Measurements from ENCODE around the gene SLC25A15.
"Not testable (repeated sequence)": the region's sequence is repeated elsewhere in the genome, so short reads cannot be mapped to it uniquely, and the experiment has no call there.

SLC25A15 gene

GRCh38 chr13:40782971-40783370 lies 6.4 kb upstream of the SLC25A15 start:
- not testable (repeated sequence) for DNase-seq

DNA sequence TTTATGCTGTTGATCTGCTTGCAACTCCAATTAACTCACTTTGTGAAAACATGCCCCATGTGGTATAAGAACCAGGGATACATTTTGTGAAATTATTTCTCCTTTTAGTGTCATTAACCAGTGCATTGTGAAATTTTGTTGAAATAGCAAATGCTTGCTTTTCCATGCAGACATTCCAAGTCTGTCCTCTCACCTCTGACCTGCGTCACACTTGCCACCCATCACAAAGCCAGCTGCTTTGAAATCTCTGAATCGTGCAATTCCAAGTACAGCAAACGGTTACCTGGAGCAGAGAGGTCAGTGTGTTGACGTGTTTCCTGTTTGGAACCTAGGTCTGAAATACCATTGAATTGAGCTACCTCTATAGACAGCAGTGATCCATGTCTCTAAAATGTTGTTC lies 4.9 kb upstream of the SLC25A15 start:
- no peak for DNase-seq

DNA sequence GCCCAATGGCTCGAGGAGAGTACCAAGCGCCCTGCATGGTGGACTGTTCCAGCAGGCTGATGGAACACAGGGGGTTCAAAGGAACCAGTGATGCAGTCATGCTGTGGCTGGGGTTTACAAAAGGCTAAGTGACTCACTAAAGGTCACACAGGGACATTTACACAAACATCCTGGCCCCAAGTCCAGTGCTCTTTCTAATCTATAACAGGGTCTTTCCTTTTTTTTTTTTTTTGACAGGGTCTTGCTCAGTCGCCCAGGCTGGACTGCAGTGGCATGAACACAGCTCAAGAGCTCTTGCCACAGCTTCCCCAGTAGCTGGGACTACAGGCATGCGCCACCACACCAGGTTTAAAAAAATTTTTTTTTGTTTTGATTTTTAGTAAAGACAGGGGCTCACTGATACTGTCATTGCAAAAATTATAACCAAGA lies 2.8 kb upstream of the SLC25A15 start:
- DNase-seq = no peak

DNA sequence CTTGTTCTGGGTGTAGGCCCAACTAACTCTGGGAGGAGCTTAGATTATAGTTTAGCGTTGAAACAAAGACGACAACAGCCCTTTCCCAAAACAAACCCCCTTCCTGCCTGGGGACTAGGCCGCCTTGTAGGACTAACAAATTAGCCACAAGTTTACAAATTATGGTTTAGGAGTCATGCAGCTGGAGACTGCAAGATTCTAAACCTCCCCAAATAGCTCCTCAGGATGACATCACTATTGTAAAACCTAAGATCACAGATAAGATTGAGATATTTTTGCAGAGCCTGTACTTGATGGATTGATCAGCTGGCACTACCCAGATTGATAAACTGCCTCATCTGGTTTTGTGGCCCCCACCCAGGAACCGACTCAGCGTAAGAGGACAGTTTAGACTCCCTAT lies 2.3 kb upstream of the SLC25A15 start:
- DNase-seq = no peak

- not testable (repeated sequence) for DNase-seq
These were observed 704 bp upstream of the SLC25A15 start for GRCh38 chr13:40788540-40789274.

DNA sequence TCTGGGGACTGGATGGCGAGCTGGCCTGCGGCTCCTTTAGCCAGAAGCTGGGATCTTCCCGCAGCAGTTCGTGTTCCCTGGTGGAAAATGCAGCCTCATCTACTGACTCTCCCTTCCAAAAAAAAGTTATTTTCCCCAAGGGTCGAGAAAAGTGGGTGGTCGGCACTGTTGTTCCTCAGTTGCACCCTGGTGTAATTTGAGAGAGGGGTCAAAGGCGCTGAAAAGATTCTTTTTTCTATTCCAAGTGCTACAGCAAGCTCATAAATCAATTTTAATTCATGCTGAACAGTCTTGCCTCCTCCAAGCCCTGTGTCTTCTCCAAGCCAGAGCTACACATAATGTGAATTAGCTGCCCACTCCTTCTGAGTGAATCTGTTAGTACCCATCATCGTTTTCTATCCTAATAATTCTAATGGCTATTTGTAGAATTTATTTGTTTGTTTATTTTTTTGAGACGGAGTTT lies 774 bp downstream of the SLC25A15 start:
- no peak for DNase-seq

DNA sequence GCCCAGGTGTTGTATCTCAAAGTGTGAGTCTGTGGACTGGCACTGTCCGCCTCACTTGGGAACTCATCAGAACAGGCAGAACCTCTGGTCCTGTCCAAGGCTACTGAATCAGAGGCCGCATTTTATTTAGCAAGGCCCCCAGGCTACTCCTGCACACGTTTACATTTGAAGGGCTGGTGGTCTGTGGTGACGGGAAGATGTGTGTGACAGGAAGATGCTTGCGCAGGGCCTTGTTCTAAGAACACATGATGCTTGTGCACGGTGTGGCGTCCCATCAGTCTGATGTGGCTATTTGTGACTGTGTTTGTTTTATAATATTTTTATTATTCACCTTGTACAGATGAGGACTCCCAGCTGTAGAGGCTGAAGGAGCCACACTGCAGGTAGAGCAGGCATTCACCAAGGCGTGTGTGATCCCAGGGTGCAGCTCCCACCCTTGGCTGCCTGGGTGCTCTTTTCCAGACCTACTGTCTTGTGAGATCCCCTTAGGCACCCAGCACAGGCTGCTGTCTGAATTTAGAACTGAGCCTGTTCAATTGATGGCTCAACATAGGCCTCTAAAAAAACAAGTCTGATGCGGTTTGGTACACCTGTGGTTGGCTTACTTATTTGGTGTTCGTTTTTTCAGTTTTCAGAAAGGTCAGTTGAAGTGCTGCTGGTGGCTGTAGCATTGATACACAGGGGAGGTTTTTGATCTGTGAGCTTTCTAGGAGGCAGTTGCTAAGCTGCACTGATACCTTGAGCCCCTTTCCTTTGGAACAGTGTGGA lies 3.1 kb downstream of the SLC25A15 start:
- no peak for DNase-seq

GRCh38 chr13:40793339-40793738 lies 3.9 kb downstream of the SLC25A15 start:
- no peak for DNase-seq

DNA sequence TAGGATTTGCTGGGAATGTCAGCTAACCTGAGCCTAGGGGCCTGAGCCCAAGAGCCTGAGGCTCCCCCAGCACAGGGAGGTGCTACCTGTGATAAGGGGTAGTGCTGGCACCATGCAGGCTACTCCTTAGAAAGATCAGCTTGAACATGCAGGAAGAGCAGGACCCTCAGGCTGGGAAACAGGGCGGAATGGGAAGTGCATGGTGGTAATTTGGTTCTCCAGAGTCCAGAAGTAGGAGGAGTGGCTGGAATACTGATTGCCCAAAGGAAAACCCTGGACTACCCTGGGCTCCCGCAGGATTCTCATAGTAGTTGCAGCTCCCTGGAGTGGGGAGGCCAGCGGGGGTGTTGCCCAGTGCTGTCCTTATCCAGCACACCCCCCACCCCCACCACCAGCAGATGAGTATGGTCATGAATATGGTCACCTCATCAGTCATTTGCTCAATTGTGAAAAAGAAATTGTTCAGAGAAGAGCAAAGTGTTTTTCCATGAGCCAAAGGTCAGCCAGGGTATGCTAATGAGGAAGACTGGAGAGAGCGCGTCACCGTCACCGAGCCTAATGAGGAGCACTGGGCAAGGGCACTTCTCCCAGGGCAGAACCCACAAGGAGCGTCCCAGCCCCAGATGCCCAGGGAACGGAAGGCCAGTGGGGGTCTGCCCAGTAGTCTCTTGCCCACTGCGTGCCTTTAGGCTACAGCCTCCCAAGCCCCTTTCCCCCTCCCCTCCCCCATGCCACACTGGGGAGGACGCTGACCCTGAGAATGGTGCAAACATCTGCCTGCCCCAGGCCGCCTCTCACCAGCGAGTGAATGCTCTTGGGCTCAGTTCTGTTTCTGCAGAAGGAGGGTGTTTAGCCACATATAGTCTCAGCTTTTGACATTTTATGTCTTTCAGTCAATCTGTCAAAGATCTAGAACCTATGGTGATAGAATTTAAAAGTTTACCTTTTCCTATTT lies 5.3 kb downstream of the SLC25A15 start:
- no peak for DNase-seq

DNA sequence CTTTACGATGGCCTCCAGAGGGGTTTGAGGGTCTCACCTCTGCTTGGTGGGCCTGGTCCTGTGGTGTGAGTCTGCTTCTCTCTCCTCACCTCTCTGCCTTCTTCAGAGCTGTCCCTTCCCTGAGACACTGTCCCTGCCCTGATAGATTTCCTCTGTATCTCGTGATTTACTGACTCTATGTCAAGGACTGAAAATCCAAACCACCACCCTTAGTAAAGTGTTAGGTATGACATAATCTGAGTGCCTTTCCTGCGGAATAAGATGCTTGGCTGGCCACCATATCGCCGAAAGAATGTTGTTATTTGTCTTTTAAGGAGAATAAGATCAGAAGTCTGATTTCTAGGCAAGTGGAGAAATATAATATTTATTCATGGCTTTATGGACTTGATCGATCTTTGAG lies 7.2 kb downstream of the SLC25A15 start:
- DNase-seq = no peak

DNA sequence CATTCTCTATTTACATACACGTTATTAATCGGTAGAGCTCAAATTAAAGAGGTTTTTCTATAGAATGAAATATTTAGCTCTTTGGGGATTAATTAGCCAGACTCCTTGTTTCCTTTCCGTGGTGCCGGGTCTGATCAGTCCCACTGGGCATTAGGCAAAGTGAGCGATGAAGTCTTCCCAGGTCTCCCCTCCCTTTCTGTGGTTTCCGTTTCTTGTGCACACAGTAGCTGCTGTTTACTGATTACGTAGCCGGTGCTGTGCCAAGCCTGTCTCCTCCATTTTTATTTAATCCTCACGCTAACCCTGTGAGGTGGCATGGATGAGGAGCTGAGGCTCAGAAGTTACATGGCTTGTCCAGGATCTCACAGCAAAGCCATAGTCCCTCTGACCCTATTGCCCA lies 9.0 kb downstream of the SLC25A15 start:
- no peak for DNase-seq

DNA sequence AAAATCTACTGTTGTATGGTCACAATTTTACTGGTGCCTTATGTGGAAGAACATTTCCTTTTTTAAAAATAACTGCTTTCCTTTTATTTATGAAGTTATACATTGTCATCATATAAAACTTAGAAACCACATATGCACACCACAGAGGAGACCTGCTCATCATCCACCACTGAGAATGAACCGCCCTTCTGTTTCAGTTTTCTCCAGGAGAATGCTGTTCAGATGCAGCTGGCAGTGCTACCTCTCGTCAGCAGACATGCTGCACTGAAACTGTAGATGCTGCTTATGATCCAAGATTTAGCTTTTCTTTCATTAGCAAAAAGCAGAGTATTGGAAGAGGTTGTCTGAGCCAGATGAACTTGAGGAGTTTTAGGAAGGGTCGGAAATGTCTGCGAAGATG lies 10.1 kb downstream of the SLC25A15 start:
- no peak for DNase-seq

- no peak for DNase-seq
These were observed 11.1 kb downstream of the SLC25A15 start for GRCh38 chr13:40800559-40800958.

DNA sequence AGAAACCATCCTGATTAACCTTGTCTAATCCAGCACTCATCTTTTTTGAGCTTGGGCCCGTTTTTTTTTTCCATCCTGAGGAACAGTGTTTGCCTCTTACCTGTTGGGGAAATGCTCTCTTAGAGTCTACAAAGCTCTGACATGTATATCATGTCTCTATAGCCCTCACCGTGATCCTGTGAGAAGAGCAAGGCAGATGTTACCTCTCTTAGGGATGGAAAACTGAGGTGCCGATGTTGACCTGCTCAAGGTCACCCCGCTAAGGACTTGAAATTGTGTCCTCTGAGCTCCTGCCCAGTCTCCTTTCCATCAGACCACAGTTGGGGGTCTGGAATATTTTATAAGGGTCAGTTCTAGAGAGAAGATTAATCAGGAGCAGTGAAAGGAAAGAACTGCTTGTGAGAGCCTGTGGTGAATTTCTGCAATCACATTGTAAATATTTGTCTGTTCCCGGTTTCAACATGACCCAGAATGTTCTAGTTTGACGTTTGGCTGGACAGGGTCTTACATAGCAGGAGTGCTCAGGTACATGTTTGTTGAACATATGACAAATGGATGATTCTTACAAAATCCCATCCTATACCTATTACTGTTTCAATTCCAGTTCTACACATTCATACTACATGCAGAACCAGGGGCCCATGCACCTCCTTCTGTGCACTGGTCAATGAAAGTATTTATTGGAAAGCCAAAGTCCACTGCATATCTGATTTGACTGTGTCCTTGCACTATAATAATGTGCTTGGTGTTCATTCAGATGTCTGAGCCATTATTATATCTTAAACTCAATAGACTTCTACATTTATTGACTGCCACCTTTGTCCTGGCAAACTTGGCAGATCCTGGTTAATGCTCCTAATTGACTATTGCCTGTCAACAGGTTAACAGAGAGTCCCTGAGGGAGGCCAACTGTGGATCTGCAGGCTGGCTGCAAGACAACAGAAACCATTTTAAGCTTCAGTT lies 12.1 kb downstream of the SLC25A15 start:
- DNase-seq = no peak

DNA sequence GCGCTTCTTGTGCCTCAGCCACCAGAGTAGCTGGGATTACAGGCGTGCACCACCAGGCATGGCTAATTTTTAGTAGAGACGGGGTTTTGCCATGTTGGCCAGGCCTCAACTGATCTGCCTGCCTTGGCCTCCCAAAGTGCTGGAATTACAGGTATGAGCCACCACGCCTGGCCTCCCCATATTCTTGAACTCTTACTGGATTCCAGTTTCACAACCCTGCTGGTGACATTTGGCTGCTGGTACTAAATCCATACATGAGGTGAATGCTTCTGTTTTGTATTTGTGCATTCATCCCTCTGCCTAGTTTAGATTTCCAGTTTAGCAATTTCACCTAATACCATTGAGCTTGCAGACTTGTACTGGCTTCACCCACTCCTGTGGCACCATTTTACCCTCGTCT lies 13.9 kb downstream of the SLC25A15 start:
- DNase-seq = no peak

DNA sequence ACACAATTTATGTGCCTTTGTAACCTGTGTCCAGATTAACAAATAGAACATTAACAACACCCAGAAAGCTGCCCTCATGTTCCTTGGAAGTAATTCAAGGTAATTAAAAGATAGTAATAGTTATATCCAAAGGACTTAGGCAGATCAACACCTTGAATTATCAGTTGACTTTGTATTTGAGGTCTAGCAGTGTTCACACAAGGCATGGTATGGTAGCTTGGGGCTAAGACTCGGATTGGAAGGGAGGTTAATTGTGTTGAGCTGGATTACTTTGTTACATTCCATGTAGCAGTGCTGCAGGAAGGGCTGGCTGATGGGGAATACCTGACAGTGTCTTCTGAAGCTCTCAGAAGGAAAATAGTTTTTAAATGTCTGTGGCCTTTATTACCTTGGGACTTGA lies 16.8 kb downstream of the SLC25A15 start:
- no peak for DNase-seq

GRCh38 chr13:40809471-40809870 lies 20.1 kb downstream of the SLC25A15 start:
- DNase-seq = no peak

DNA sequence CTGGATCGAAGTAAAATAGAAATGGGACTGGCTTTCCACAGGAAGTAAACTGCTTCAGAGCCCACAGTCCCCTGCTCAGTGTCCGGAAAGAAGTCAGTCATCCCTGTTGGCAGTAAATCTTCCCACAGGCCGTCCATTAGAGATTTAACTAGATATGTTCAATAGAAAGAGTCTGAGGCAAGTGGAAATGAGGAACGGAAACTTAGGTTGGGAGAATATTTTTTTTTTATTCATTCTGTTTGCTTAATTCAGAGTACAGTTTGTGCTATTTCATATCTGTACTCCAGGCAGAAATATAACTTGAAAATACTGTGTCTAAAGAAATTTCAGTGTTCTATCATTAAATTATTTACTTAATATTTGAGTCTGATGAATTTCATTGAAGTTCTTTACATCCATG lies 22.7 kb downstream of the SLC25A15 start:
- DNase-seq = no peak

DNA sequence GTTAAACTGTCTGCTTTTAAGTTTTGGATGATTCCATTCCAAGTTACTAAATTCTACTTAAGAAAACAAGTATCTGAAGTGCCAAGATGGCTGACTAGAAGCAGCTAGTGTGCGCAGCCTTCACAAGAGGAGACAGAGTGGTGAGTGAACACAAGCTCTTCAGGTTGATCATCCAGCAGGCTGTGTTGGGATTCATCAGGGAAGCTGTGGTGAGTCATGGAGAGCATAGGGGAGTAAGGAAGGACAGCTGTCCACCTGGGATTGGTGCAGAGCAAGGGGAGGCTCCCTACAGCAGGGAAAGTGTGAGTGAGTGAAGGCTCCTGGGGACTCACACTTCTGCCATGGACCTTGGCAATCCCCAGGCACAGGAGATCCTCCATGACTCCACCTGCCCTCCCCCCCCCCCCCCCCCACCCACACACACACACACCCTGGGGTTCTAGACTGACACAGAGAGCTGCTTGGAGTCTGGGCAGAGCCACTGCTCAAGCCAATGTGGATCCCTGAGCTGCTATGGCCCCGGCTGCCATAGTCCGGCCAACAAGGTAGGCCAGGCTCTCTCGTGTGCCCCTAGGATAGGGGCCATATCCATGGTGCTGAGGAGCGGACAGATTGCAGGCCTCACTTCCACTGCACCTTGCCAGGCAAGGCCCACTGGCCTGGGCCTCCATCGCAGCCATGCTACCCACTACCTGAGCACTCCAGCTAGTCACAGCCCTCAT lies 23.5 kb downstream of the SLC25A15 start:
- no peak for DNase-seq

DNA sequence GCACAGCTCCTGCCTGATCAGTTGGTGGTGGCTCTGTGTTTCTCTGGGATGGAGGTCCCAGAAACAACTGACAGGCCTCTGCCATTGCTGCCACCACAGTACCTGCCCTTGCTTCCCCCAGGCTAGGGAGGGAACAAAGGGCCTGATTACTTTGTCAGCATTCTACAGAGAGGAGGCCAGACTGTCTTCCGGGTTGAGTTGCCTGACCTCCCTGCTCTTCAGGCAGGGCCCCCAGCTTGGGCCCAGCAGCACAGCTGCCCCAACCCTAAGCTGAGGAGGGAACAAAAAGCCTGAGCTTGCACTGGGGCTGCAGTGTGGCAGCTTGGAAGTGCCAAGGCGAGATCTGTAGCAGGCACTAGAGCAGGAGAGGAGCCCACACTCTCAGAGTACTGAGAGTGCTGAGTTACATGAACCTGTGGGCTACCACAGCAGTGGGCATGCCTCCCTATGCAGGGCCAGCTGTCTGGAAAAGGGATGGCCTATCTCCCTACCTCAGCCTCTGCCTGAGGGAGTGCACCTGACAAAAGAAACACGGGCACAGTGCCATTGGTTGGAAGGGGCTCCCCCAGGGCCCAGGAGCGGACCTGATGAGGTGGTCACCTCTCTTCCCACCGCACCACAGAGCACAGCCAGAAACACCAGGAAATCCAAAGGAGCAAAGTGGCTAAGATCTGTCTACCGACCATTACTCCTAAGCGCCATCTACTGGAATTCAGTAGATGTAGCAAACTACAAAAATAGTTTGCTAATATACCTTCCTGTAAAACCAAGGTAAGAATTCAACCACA lies 24.4 kb downstream of the SLC25A15 start:
- DNase-seq = no peak
